K562 (cell line): ENCODE measurements around the gene YES1. TPM values are rescaled to one million over a fixed set of nuclear protein-coding genes. Genes with fewer than 3 reads are reported as not detected.

Source experiments
- ATAC-seq: fragments of 200-7000 bp; cut with Tn5 transposase; 3 replicates; pipeline ENCODE4 v1.9.1; 2020; ENCODE audit warnings: moderate library complexity
- BruUV-seq: library from RNA; stranded (reverse); fragments of 400-500 nt; replicated peaks from 2 replicates; lab custom pipeline; 2021; lab: Mats Ljungman, UMichigan
- CTCF ChIA-PET: fragments of 300-600 bp; formaldehyde crosslinking; extraction: SDS; loops from one replicate; lab custom pipeline; 2021; ENCODE audit warnings: low intra/inter-chr PET ratio; lab: Yijun Ruan, JAX
- POLR2A ChIA-PET: fragments of 300-600, 350-650 bp; sonication (Branson Sonifier 250); formaldehyde crosslinking; extraction: SDS; loops from one replicate; lab custom pipeline; 2021; ENCODE audit warnings: antibody characterized with exemption, inconsistent platforms; lab: Yijun Ruan, JAX
- DNase-seq, 4 experiments: peaks; one replicate each; pipeline versions ENCODE4 v3.0.0 to v3.0.0-alpha.2; 2011 to 2018; ENCODE audit warnings: low spot score in 3 of 4, mixed read lengths in 3 of 4; ENCODE audit errors: extremely low read depth in 1 of 4
- FAIRE-seq: peaks from 2 replicates; lab custom pipeline; 2011; peaks lifted over from hg19 to GRCh38; lab: Jason Lieb, UNC
- H2AFZ ChIP-seq: 2 replicates; pipeline ENCODE4 v1.6.0; 2011; ENCODE audit warnings: low read depth, low read length, control low read depth, inconsistent platforms
- H3K27ac ChIP-seq: fragments of 200-600 bp; 3 replicates; pipeline ENCODE4 v1.8.0; 2011; ENCODE audit warnings: low read depth, mild to moderate bottlenecking, control low read depth, inconsistent platforms, low read length, moderate library complexity, mixed read lengths; ENCODE audit errors: extremely low read depth
- H3K27me3 ChIP-seq, 2 experiments: fragments of 300-600 bp in 1 of 2; 2 replicates in 1 of 2; 3 replicates in 1 of 2; pipeline versions ENCODE4 v1.6.0 to v1.8.0; 2011; ENCODE audit warnings: inconsistent platforms in 2 of 2, low read length in 2 of 2, mild to moderate bottlenecking in 1 of 2, mixed read lengths in 1 of 2, moderate library complexity in 1 of 2; ENCODE audit not compliant: control insufficient read depth in 2 of 2, insufficient read depth in 2 of 2
- H3K36me3 ChIP-seq: fragments of 300-600 bp; 3 replicates; pipeline ENCODE4 v1.8.0; 2011; ENCODE audit warnings: mild to moderate bottlenecking, low read length, inconsistent platforms; ENCODE audit not compliant: control insufficient read depth, insufficient read depth
- H3K4me1 ChIP-seq, 2 experiments: fragments of 200-600 bp in 1 of 2; replicated peaks in 1 of 2; 2 replicates in 1 of 2; 3 replicates in 1 of 2; pipeline versions ENCODE4 v1.5.1 to v1.8.0; 2011; ENCODE audit warnings: inconsistent platforms in 2 of 2, low read length in 2 of 2, mild to moderate bottlenecking in 1 of 2, mixed read lengths in 1 of 2, moderate library complexity in 1 of 2; ENCODE audit not compliant: control insufficient read depth in 2 of 2, insufficient read depth in 2 of 2
- H3K4me2 ChIP-seq: 2 replicates; pipeline ENCODE4 v1.6.1; 2011; ENCODE audit warnings: low read length, control low read depth, inconsistent platforms, mixed read lengths; ENCODE audit not compliant: insufficient read depth
- H3K4me3 ChIP-seq: fragments of 200-600 bp; sonication (generic), shearing (Covaris generic); 2 replicates; pipeline ENCODE4 v1.5.1; 2016; ENCODE audit warnings: control low read depth, inconsistent platforms
- H3K79me2 ChIP-seq: fragments of 200-600 bp; 3 replicates; pipeline ENCODE4 v1.8.0; 2011; ENCODE audit warnings: low read length, inconsistent platforms; ENCODE audit not compliant: control insufficient read depth, insufficient read depth
- H3K9ac ChIP-seq, 2 experiments: 2 replicates each; pipeline versions ENCODE4 v1.6.0 to v1.6.1; 2011; ENCODE audit warnings: low read depth in 2 of 2, low read length in 2 of 2, control low read depth in 1 of 2, inconsistent platforms in 1 of 2, mild to moderate bottlenecking in 1 of 2, mixed read lengths in 1 of 2; ENCODE audit not compliant: insufficient read depth in 1 of 2
- H3K9me1 ChIP-seq: one replicate; pipeline ENCODE4 v1.6.0; 2011; ENCODE audit warnings: inconsistent platforms, mild to moderate bottlenecking, low read length, moderate library complexity; ENCODE audit not compliant: control insufficient read depth, insufficient read depth
- H3K9me3 ChIP-seq: replicated peaks from 2 replicates; pipeline ENCODE4 v1.5.1; 2011; ENCODE audit warnings: low read depth, low read length, inconsistent platforms; ENCODE audit not compliant: control insufficient read depth, insufficient read depth
- H4K20me1 ChIP-seq: replicated peaks from 2 replicates; pipeline ENCODE4 v1.6.1; 2011; ENCODE audit warnings: low read length, inconsistent platforms, mixed read lengths; ENCODE audit not compliant: control insufficient read depth, insufficient read depth
- ASH1L ChIP-seq: fragments of 450-650 bp; IDR thresholded peaks from 2 replicates; pipeline ENCODE4 v1.6.1; 2018; ENCODE audit warnings: borderline replicate concordance, mild to moderate bottlenecking, low read depth; ENCODE audit not compliant: partially characterized antibody
- CBFA2T2 ChIP-seq: fragments of 450-650 bp; conservative IDR thresholded peaks from 2 replicates; pipeline ENCODE4 v1.6.1; 2017; ENCODE audit warnings: mild to moderate bottlenecking
- E4F1 ChIP-seq: fragments of 250-450 bp; sonication (Bioruptor Pico); IDR thresholded peaks from 2 replicates; pipeline ENCODE4 v1.5.0; 2021; ENCODE audit warnings: mild to moderate bottlenecking, borderline replicate concordance
- EP300 ChIP-seq: IDR thresholded peaks from 2 replicates; pipeline ENCODE4 v1.6.1; 2012; ENCODE audit warnings: low read length, improper control_type of control experiment
- FOXK1 ChIP-seq: sonication (generic); formaldehyde crosslinking; IDR thresholded peaks from 2 replicates; pipeline ENCODE4 v1.8.0; 2022; ENCODE audit warnings: missing genetic modification reagents, mild to moderate bottlenecking, borderline replicate concordance
- KAT7 ChIP-seq: sonication (generic); formaldehyde crosslinking; IDR thresholded peaks from 2 replicates; pipeline ENCODE4 v1.8.0; 2022; ENCODE audit warnings: missing genetic modification reagents, mild to moderate bottlenecking, borderline replicate concordance
- MBD2 ChIP-seq: sonication (generic); IDR thresholded peaks from 2 replicates; pipeline ENCODE4 v1.6.1; 2016; ENCODE audit warnings: low read depth, borderline replicate concordance
- MED1 ChIP-seq: sonication (generic); formaldehyde crosslinking; IDR thresholded peaks from 2 replicates; pipeline ENCODE4 v1.8.1; 2023; ENCODE audit warnings: missing genetic modification reagents, borderline replicate concordance
- MYBL2 ChIP-seq, 2 experiments: fragments of 450-650 bp in 1 of 2; sonication (generic) in 1 of 2; formaldehyde crosslinking in 1 of 2; IDR thresholded peaks; 2 replicates each; pipeline versions ENCODE4 v1.6.1 to v1.8.1; 2017 to 2022; ENCODE audit warnings: borderline replicate concordance in 1 of 2, inconsistent platforms in 1 of 2, low read depth in 1 of 2, mild to moderate bottlenecking in 1 of 2, missing genetic modification reagents in 1 of 2, moderate library complexity in 1 of 2
- NFIX ChIP-seq: fragments of 250-450 bp; sonication (Bioruptor Pico); IDR thresholded peaks from 2 replicates; pipeline ENCODE4 v1.4.0; 2020; ENCODE audit warnings: low read depth, mild to moderate bottlenecking, moderate library complexity
- NR4A1 ChIP-seq, 2 experiments: fragments of 250-450 bp in 1 of 2; fragments of 450-650 bp in 1 of 2; sonication (Bioruptor Pico) in 1 of 2; IDR thresholded peaks; 2 replicates each; pipeline versions ENCODE4 v1.4.0 to v1.6.1; 2016 to 2020; ENCODE audit warnings: mild to moderate bottlenecking in 2 of 2, missing compliant biosample characterization in 1 of 2, missing genetic modification characterization in 1 of 2, moderate library complexity in 1 of 2
- POLR2B ChIP-seq: fragments of 450-650 bp; IDR thresholded peaks from 2 replicates; pipeline ENCODE4 v1.6.1; 2018; ENCODE audit warnings: low read depth; ENCODE audit not compliant: partially characterized antibody
- POLR2H ChIP-seq: IDR thresholded peaks from 2 replicates; pipeline ENCODE4 v1.6.1; 2016; ENCODE audit warnings: missing genetic modification characterization, low read depth, mild to moderate bottlenecking, control low read depth, missing compliant biosample characterization, moderate library complexity
- PTBP1 ChIP-seq: fragments of 200-400 bp; formaldehyde crosslinking; IDR thresholded peaks from 2 replicates; pipeline ENCODE4 v1.6.1; 2017; ENCODE audit warnings: low read depth, low read length
- SIN3B ChIP-seq: fragments of 450-650 bp; IDR thresholded peaks from 2 replicates; pipeline ENCODE4 v1.6.1; 2017; ENCODE audit warnings: low read depth, mild to moderate bottlenecking, moderate library complexity
- TAF7 ChIP-seq: fragments of 450-650 bp; IDR thresholded peaks from 2 replicates; pipeline ENCODE4 v1.6.1; 2016; ENCODE audit warnings: missing genetic modification characterization, missing compliant biosample characterization
- TEAD4 ChIP-seq, 2 experiments: sonication (generic) in 1 of 2; formaldehyde crosslinking in 1 of 2; IDR thresholded peaks; 2 replicates each; pipeline versions ENCODE4 v1.6.1 to v1.8.0; 2012 to 2022; ENCODE audit warnings: borderline replicate concordance in 1 of 2, inconsistent platforms in 1 of 2, low read length in 1 of 2, mild to moderate bottlenecking in 1 of 2, missing genetic modification reagents in 1 of 2
- TFAM ChIP-seq: fragments of 250-450 bp; sonication (Bioruptor Pico); conservative IDR thresholded peaks from 2 replicates; pipeline ENCODE4 v1.5.0; 2021; ENCODE audit warnings: mild to moderate bottlenecking, moderate library complexity
- ZBTB17 ChIP-seq: fragments of 450-650 bp; formaldehyde crosslinking; IDR thresholded peaks from 2 replicates; pipeline ENCODE4 v1.4.0; 2020; ENCODE audit warnings: mild to moderate bottlenecking
- WGBS: fragments of 100-300 bp; shearing (Covaris generic); methylation state at CpG from one replicate; pipeline ENCODE4 v1.1.6; 2016; ENCODE audit warnings: low coverage, mixed read lengths; ENCODE audit not compliant: insufficient coverage; ENCODE audit errors: missing lambda C conversion rate; 5-methylcytosine and 5-hydroxymethylcytosine counted together
- in situ Hi-C: fragments of 300-500 bp; cut with MboI; formaldehyde crosslinking; loops from 4 replicates; pipeline ENCODE4 v1.15.0; 2018; ENCODE audit warnings: inconsistent platforms, mixed read lengths
- intact Hi-C: fragments of 100-400 bp; cut with micrococcal nuclease; formaldehyde crosslinking; loops from 2 replicates; pipeline ENCODE4 v1.14.2; 2022
- polyA plus RNA-seq, 8 experiments: library from polyadenylated mRNA; depleted of rRNA in 4 of 8; stranded (reverse) in 5 of 8; unstranded in 3 of 8; fragments of >200 nt; fragmentation: Nextera tagmentation in 2 of 8; fragmentation: Illumina TruSeq in 1 of 8; extraction: Ambion mirVana in 2 of 8; extraction: Trizol in 1 of 8; gene quantifications; 2 replicates each; pipeline versions ENCODE4 v1.2.1 to v1.2.3, GENCODE V29; 2011 to 2014; ENCODE audit warnings: inconsistent platforms in 1 of 8, missing spikeins in 1 of 8
- total RNA-seq, 7 experiments: library from RNA; depleted of rRNA in 6 of 7; stranded (reverse); fragments of >200 nt in 6 of 7; fragmentation: Illumina TruSeq in 2 of 7; extraction: Trizol in 2 of 7; gene quantifications; 2 replicates each; pipeline versions ENCODE4 v1.2.1 to v1.2.3, GENCODE V29; 2011 to 2021; ENCODE audit warnings: low replicate concordance in 1 of 7

Gene YES1
- total and polyA plus RNA-seq, 9 of the 15 experiments (the other 6 are each of a cell fraction or from before 2014, with no cell fraction given) = 37.2 to 115 (median 77.7) TPM

GRCh38 chr18:766550-766860 is 45.5 kb downstream of the YES1 start:
- peaks cover 11 to 33% of the 10 kb centered on the region in 2 experiments; a peak in 4 of 5 replicates for H3K4me1 ChIP-seq
- intact Hi-C loops = no loop called here
- ATAC-seq (no peak), DNase-seq (no peak), FAIRE-seq (no peak)
- ChIA-PET POLR2A (interaction anchor here (0.9 kb wide), 1 partner anchor 31 kb away, joined by 4 read pairs; no protein-coding TSS in a partner anchor), CTCF (no interaction called here)
- peaks cover 5% of the 10 kb centered on the region; the same call in 1 of the 2 replicates for H4K20me1 ChIP-seq
- H3K27me3 ChIP-seq = no peaks in the 10 kb centered on the region
- in situ Hi-C loops = no loop called here
- H3K36me3 ChIP-seq = peaks cover 28% of the 10 kb centered on the region; the same call in 2 of the 3 replicates
- H2AFZ ChIP-seq = no peak overlapping the region
- H3K79me2 ChIP-seq = peaks cover 95% of the 10 kb centered on the region
- H3K27ac ChIP-seq = no peak overlapping the region
- 72% methylated on average over 1 of the region's 1 CpG for WGBS
- no TSS peak for BruUV-seq
- H3K4me2 ChIP-seq = no peak overlapping the region
- no peak overlapping the region for H3K4me3 ChIP-seq
- no peak overlapping the region for H3K9ac ChIP-seq
- no peaks in the 10 kb centered on the region for H3K9me3 ChIP-seq
- H3K9me1 ChIP-seq = no peaks in the 10 kb centered on the region
- TF ChIP-seq POLR2B (peak; percentile 46), TFAM (CRISPR knock-in tag) (no peak), EP300 (no peak), SIN3B (no peak), ASH1L (no peak), TEAD4 (IDR thresholded peaks at IDR 0.05; ENCODE audit: low read length) (no peak), TEAD4 (CRISPR knock-in tag; IDR thresholded peaks at IDR 0.05; ENCODE audit: borderline replicate concordance) (no peak), NR4A1 (CRISPR knock-in tag; IDR thresholded peaks at IDR 0.05) (no peak), NR4A1 (tag; IDR thresholded peaks at IDR 0.05) (no peak), CBFA2T2 (no peak), MED1 (CRISPR knock-in tag) (no peak), MBD2 (no peak), FOXK1 (CRISPR knock-in tag) (no peak), POLR2H (tag) (peak; percentile 55; the same call in 1 of the 2 replicates), TAF7 (no peak), ZBTB17 (CRISPR knock-in tag) (no peak), E4F1 (CRISPR knock-in tag) (no peak), KAT7 (CRISPR knock-in tag) (0 out of 2 replicates have a peak, but pooled peaks have one; percentile 33), PTBP1 (no peak), NFIX (CRISPR knock-in tag) (no peak), MYBL2 (IDR thresholded peaks at IDR 0.05; ENCODE audit: low read depth) (no peak), MYBL2 (CRISPR knock-in tag; IDR thresholded peaks at IDR 0.05; ENCODE audit: borderline replicate concordance) (no peak)
